T-helper 1 cell treated with Interleukin-12 subunit alpha and Interleukin-12 subunit beta and Interleukin-4 antibody, amounts not matched to agents 30 ng/mL and 1 ng/mL, for 36 hours (primary cell): ENCODE data around the gene KRTAP5-6. TPM values are rescaled to one million over a fixed set of nuclear protein-coding genes. Genes with fewer than 3 reads are reported as not detected.

Experiments
- intact Hi-C: fragments of 100-400 bp; cut with micrococcal nuclease; formaldehyde crosslinking; loops from one replicate; pipeline ENCODE4 v1.15.1; 2024
- total RNA-seq: library from RNA; stranded (reverse); gene quantifications from 2 replicates; pipeline ENCODE4 v1.2.3, GENCODE V29; 2022

Gene KRTAP5-6
- total RNA-seq, 1 donor from 2014 or later: not detected

- intact Hi-C loops: no loop called here
Observed at GRCh38 chr11:1732418-1733008, 35.5 kb downstream of the KRTAP5-6 start.

DNA sequence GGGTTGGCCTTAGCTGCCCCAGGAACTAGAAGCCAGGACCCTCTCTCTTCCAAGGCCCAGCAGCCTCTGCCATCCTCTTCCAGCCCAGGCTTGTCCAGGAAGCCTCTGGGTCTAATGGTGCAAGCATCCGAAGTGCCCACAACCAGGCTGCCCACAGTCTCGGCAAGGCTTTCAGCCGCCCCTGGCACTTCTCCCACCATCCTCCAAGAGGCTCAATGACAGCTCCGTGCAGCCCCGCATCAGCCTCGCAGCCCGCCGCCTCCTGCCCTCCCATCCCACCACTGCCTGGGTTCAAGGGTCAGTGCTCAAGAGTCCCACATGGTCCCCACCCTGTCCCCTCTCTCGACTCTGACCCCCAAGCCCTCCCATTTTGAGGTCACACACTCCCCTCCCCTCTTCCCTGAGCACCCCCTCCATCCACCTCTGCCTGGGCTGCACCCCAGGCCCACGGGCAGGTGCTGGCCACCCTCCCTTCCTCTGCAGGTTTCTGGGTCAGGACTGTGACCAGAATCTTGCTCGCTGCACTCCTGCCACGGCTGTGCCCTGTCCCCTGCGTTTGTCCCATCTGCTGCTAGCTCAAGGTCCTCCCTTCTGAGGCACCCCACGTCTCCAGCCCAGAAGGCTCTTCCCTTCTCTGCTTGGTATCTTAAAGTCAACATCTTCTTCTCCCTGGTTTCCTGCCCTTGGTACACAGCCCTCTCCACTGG, 36.2 kb downstream of the KRTAP5-6 start:
- intact Hi-C loops: no loop called here

GRCh38 chr11:1733716-1734640, 37.0 kb downstream of the KRTAP5-6 start:
- intact Hi-C loops: no loop called here

DNA sequence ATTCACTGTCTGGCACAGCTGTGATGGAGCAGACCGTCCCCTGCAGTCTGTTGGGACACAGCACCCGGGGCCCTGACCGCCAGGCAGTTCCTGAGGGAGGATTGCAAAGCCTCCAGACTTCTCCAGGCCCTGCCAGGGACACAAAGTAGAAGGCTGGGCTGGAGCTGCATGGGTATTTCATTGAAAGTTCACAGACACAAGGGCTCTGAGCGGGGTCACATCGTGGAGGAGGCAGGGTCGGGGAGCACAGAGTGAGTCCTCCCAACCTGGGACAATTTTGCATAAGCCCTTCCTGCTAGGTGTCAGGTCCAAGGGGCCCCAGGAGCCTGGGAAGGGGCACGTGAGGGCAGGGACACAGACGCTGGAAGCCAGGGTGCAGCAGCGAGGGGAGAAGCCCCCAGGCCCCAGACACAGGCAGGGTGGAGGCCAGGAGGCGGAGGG, 37.7 kb downstream of the KRTAP5-6 start:
- intact Hi-C loops: no loop called here

DNA sequence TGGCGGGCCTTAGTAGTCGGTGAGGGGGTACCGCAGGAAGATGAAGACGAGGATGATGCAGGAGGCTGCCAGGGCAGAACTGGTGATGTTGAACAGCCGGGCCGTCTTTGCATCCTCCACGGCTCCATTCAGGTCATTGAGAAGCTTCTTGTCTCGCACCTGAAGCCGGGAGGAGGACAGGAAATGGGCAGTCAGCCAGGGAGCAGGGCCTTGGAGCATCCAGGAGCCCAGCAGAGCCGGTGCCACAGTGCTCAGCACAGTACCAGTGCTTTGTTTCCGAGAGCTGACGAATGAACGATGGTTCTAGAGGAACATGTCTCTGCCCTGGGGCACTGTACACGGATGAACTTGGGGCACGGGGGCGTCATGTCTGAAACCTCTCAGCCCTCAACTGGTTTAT, 38.3 kb downstream of the KRTAP5-6 start:
- intact Hi-C loops: no loop called here

- intact Hi-C loops: no loop called here
Observed at GRCh38 chr11:1736447-1736992, 39.5 kb downstream of the KRTAP5-6 start.

DNA sequence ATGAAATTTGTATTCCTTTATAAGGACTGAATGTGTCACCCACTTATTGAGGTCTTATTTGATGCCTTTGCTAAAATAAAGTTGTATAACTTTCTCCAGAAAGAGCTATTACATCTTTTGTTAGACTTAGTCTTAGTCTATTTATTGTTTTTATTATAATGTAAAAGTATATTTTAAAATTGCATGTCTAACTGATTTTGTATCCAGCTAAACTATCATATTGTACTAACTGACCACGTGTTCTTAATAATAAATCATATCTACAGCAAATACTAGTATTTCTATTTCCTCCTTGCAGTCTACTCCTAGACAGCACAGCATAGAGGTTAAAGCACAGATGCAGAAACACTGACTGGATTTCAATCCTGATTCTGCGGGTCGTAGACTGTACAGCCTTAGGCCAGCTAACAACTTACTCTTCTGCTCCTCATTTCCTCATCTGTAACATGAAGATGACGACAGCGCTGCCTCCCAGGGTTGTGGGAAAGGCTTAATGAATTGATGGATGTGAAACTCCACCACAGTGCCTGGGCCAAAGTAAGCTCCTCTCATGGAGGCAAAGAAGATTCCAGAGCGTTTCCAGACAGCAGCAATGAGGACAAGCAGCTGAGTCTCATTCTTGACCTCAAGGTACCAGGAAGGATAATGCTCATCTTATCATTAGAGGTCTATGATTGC, 40.2 kb downstream of the KRTAP5-6 start:
- intact Hi-C loops: no loop called here

- intact Hi-C loops: no loop called here
Observed at GRCh38 chr11:1738380-1738779, 41.4 kb downstream of the KRTAP5-6 start.

GRCh38 chr11:1739576-1739975, 42.6 kb downstream of the KRTAP5-6 start:
- intact Hi-C loops: no loop called here

DNA sequence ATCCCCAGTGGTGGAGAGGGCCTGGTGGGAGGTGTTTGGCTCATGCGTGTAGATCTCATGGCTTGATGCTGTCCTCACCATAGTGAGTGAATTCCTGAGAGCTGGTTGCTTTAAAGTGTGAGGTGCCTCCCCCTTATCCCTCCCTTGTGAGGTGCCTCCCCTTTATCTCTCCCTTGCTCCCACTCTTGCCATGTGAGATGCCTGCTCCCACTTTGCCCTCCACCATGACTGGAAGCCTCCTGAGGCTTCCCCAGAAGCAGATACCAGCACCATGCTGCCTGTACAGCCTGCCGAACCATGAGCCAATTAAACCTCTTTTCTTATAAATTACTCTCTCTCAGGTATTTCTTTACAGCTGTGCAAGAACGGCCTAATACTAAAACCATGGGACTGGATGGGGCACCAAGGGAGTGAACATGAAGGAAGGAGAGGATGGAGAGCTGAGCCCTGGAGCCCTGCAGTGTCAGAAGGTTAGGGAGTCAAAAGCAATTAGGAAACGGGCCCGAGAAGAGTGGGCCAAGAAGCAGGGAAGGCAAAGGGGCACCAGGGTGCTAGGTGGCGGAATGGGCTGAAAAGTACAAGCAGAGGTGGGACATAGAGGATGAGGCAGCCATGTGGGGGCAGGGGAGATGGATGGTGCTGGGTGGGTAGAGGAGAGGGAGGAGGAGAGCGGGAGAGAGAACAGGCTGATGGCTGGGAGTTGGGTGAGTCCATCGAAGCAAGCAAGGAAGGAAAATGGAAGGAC, 44.0 kb downstream of the KRTAP5-6 start:
- intact Hi-C loops: no loop called here

DNA sequence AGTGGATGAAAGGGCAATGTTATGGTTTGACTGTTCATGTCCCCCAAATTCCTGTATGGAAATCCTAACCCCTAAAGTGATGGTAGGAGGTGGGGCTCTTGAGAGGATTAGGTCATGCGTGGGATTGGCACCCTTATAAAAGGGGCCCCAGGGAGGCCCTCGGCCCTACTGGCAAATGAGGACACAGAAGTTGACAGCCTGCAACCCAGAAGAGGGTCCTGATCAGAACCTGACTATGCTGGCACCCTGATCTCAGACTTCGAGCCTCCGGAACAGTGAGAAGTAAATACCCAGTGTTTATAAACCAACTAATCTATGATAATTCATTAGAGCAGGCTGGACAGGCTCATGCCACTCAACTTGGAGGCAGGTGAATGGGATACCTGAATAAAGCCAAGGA, 44.7 kb downstream of the KRTAP5-6 start:
- intact Hi-C loops: no loop called here

DNA sequence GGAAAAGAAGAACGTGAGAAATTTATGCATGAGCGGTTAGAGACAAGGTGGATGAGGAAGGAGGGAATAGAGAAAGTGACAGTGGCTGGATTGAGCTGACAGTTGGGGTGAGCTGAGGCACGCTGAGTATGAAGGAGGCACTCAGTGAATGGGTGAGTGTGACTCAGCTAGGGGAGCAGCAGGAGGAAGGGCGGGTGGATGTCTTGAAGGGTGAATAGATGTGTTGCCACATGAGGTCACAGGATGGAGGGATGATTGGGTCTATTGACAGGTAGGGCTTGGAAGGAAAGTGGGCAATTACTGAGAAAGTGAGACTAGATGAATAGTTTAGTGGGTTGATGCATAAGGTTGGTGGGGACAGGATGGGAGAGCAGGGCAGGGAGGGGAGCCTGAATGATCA, 45.4 kb downstream of the KRTAP5-6 start:
- intact Hi-C loops: no loop called here

- intact Hi-C loops: no loop called here
Observed at GRCh38 chr11:1742869-1743584, 46.0 kb downstream of the KRTAP5-6 start.

GRCh38 chr11:1743585-1744136, 46.7 kb downstream of the KRTAP5-6 start:
- intact Hi-C loops: no loop called here

DNA sequence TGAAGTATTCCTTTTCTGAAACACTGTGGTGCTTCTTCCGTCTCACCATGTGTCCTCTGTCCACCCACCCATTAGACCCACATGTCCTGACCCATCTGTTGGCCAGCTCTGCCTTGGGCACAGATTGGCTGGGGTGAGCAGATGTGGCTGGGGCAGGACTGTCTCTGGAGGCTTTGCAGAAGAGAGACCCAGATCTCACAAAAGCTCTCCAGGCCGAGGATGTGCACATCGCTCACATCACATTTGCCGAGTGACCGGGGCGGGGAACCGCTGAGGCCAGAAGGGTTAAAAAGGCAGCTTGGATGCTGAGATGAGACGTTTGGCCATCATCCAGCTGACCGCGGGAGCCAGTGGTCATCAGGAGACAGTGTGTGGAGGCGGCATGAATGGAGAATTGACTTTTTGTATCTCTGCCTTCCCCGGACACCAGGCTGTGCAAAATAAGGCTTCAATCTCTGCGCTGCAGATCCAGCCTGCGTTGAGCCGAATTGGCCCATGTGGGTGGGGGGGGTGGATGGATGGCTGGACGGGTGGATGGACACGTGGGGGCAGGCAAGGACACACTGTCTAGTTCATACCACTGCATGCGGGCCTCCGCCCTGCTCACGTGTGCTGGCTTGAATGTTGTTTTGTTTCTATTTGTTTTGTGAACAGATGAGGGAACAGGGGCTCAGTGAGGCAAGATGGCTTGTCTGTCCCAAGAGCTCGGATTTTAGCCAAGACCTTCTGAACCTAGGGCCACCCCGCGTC, 47.3 kb downstream of the KRTAP5-6 start:
- intact Hi-C loops: no loop called here

DNA sequence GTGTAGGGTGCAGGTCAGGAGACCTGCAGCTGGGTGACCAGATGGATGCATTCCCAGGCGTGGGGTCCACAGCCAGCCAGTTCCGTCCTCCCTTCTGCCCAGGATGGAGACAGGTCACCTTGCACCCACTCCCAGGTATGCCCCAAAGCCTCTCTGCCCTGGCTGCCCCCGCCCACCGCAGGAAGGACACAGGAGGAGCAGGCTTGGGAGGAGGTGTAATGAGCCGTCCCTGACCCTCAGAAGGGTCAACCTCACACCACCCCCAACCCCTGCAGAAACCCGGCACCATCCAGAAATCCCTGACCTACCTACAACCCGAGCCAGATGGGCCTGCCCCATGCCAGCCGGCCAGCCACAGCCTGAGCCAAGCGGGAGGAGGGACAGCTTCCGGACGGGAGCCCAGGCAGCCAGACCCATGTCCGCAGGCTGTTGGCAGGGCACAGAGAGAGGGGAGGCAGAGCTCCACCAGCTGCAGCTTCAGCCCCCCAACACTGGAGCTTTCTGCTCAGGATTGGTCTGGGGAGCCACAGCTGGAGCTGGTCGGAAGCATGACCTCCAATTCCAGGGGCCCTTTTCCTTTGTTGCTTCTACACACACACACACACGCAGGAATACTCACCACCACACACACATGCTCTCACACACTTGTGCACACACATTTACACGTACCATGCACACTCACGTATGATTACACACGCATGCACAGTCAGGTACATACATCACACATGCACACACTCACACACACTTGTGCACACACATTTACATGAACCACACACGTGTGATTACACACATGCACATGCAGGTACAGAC, 48.1 kb downstream of the KRTAP5-6 start:
- intact Hi-C loops: no loop called here

GRCh38 chr11:1745701-1746320, 48.8 kb downstream of the KRTAP5-6 start:
- intact Hi-C loops: no loop called here
